Neuronal stem cell (in vitro differentiated cells): ENCODE data around the gene ITGB5.
A peak's percentile ranks its signal among the peaks of the same experiment; 100 is the strongest.
"Not testable (repeated sequence)": the region's sequence is repeated elsewhere in the genome, so short reads cannot be mapped to it uniquely, and the experiment has no call there.

Experiments used
- DNase-seq: peaks from one replicate; pipeline ENCODE4 v3.0.0-alpha.2; 2013; ENCODE audit warnings: low spot score
- H2AFZ ChIP-seq: one replicate; pipeline ENCODE4 v1.6.1; 2013; ENCODE audit warnings: mild to moderate bottlenecking, low read length, inconsistent platforms
- H2AK5ac ChIP-seq: 2 replicates; pipeline ENCODE4 v1.6.1; 2013; ENCODE audit warnings: low read depth, mild to moderate bottlenecking, inconsistent platforms, low read length, moderate library complexity, mixed read lengths
- H2BK120ac ChIP-seq: 2 replicates; pipeline ENCODE4 v1.6.1; 2013; ENCODE audit warnings: low read depth, mild to moderate bottlenecking, inconsistent platforms, low read length, moderate library complexity, mixed read lengths
- H2BK12ac ChIP-seq: one replicate; pipeline ENCODE4 v1.6.1; 2013; ENCODE audit warnings: low read length, inconsistent platforms
- H2BK15ac ChIP-seq: 2 replicates; pipeline ENCODE4 v1.6.1; 2013; ENCODE audit warnings: mild to moderate bottlenecking, low read length, inconsistent platforms, mixed read lengths
- H2BK5ac ChIP-seq: one replicate; pipeline ENCODE4 v1.6.1; 2013; ENCODE audit warnings: inconsistent platforms, mild to moderate bottlenecking, low read length, moderate library complexity
- H3K14ac ChIP-seq: one replicate; pipeline ENCODE4 v1.6.1; 2013; ENCODE audit warnings: low read length, inconsistent platforms
- H3K18ac ChIP-seq: 2 replicates; pipeline ENCODE4 v1.6.1; 2013; ENCODE audit warnings: low read length, inconsistent platforms
- H3K23ac ChIP-seq: 2 replicates; pipeline ENCODE4 v1.6.1; 2013; ENCODE audit warnings: low read depth, mild to moderate bottlenecking, mixed read lengths, low read length, inconsistent platforms; ENCODE audit not compliant: poor library complexity
- H3K27ac ChIP-seq: replicated peaks from 3 replicates; pipeline ENCODE4 v1.5.1; 2013; ENCODE audit warnings: low read length, inconsistent platforms
- H3K27me3 ChIP-seq, 3 experiments: 2 replicates each; pipeline ENCODE4 v1.6.1; 2013; ENCODE audit warnings: low read length in 3 of 3, mild to moderate bottlenecking in 2 of 3, inconsistent platforms in 1 of 3, low read depth in 1 of 3, mixed read lengths in 1 of 3, moderate library complexity in 1 of 3; ENCODE audit not compliant: control insufficient read depth in 3 of 3, insufficient read depth in 3 of 3
- H3K36me3 ChIP-seq, 2 donors: replicated peaks in 1 of 2; 2 replicates each; pipeline ENCODE4 v1.6.1; 2013; ENCODE audit warnings: low read length in 2 of 2; ENCODE audit not compliant: control insufficient read depth in 2 of 2, insufficient read depth in 2 of 2
- H3K4ac ChIP-seq: 2 replicates; pipeline ENCODE4 v1.6.1; 2013; ENCODE audit warnings: inconsistent platforms, mild to moderate bottlenecking, low read length, moderate library complexity
- H3K4me1 ChIP-seq, 2 donors: 1 replicate in 1 of 2; 2 replicates in 1 of 2; pipeline ENCODE4 v1.6.1; 2013; ENCODE audit warnings: low read length in 2 of 2, low read depth in 1 of 2; ENCODE audit not compliant: control insufficient read depth in 2 of 2, insufficient read depth in 1 of 2
- H3K4me2 ChIP-seq: one replicate; pipeline ENCODE4 v1.6.1; 2013; ENCODE audit warnings: mild to moderate bottlenecking, low read length, inconsistent platforms; ENCODE audit not compliant: insufficient read depth, poor library complexity, severe bottlenecking
- H3K4me3 ChIP-seq, 2 donors: 2 replicates each; pipeline ENCODE4 v1.5.1; 2013; ENCODE audit warnings: low read length in 2 of 2, mild to moderate bottlenecking in 2 of 2, inconsistent platforms in 1 of 2, moderate library complexity in 1 of 2
- H3K79me1 ChIP-seq: one replicate; pipeline ENCODE4 v1.6.1; 2013; ENCODE audit warnings: low read depth, mild to moderate bottlenecking, inconsistent platforms, low read length, moderate library complexity
- H3K9ac ChIP-seq: one replicate; pipeline ENCODE4 v1.6.1; 2013; ENCODE audit warnings: mild to moderate bottlenecking, low read depth, low read length, inconsistent platforms; ENCODE audit not compliant: poor library complexity
- H3K9me3 ChIP-seq, 2 donors: replicated peaks in 1 of 2; 2 replicates each; pipeline versions ENCODE3 to v1.6.1; 2013; ENCODE audit warnings: low read length in 2 of 2, mild to moderate bottlenecking in 2 of 2, inconsistent platforms in 1 of 2, low read depth in 1 of 2, mixed read lengths in 1 of 2, moderate library complexity in 1 of 2; ENCODE audit not compliant: control insufficient read depth in 2 of 2, insufficient read depth in 1 of 2
- H4K8ac ChIP-seq: one replicate; pipeline ENCODE4 v1.6.1; 2013; ENCODE audit warnings: low read depth, mild to moderate bottlenecking, inconsistent platforms, low read length, moderate library complexity
- H4K91ac ChIP-seq: one replicate; pipeline ENCODE4 v1.6.1; 2013; ENCODE audit warnings: low read length, low read depth, mild to moderate bottlenecking, inconsistent platforms; ENCODE audit not compliant: poor library complexity
- WGBS, 2 donors: extraction: QIAGEN DNeasy Blood & Tissue Kit; methylation state at CpG; one replicate each; pipeline ENCODE4 v1.1.7; 2013; ENCODE audit warnings: missing lambda C conversion rate in 2 of 2, mixed read lengths in 1 of 2; ENCODE audit not compliant: insufficient read length in 2 of 2, insufficient replicate concordance in 1 of 2; ENCODE audit errors: extremely low coverage in 2 of 2; 5-methylcytosine and 5-hydroxymethylcytosine counted together

Gene ITGB5

DNA sequence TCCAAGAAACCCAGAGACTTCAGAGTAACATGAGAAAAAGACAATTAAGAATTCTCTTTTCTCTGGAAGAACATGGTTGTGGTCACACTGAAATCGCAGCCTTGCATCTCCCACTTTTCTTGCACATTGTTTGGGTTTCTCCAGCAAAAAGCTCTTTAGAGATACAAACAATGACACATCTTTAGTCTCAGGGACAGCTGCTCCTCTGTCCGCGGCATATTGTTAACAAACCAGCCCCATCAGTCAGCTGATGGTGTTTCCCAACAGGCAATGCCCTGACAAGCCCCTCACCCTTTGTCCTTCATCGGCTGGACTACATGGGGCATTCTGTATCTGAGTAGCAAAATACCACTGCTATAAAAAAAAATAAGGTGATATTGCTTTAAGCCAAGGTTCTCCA lies 103.5 kb downstream of the ITGB5 start:
- Histone ChIP-seq H3K4me3 (no peak overlapping the region), H2BK12ac (no peak overlapping the region), H3K4me1 (peaks cover 14 to 16% of the 10 kb centered on the region in 2 donors), H3K23ac (no peak overlapping the region), H3K9me3 (no peaks in the 10 kb centered on the region), H3K36me3 (peaks cover 0 to 8% of the 10 kb centered on the region in 2 donors), H3K27me3 (no peaks in the 10 kb centered on the region), H2BK120ac (no peak overlapping the region), H3K4me2 (no peak overlapping the region), H2BK15ac (no peak overlapping the region), H3K9ac (no peak overlapping the region), H3K79me1 (peaks cover 2% of the 10 kb centered on the region), H3K27ac (no peak overlapping the region), H3K18ac (no peak overlapping the region), H3K4ac (no peak overlapping the region), H4K8ac (no peak overlapping the region), H4K91ac (no peak overlapping the region), H2BK5ac (no peak overlapping the region), H3K14ac (no peak overlapping the region), H2AK5ac (no peak overlapping the region), H2AFZ (peak overlapping the region; percentile 56)
- no peak for DNase-seq
- no CpG with 5 or more reads among the region's 4 CpGs for WGBS, 2 donors

- not testable (repeated sequence) for H3K23ac ChIP-seq, H3K4me2 ChIP-seq, H2AFZ ChIP-seq, H3K36me3 ChIP-seq, H2BK15ac ChIP-seq, DNase-seq, H2AK5ac ChIP-seq, H2BK12ac ChIP-seq, H4K8ac ChIP-seq, H3K27ac ChIP-seq, H3K79me1 ChIP-seq, H2BK120ac ChIP-seq, H3K9ac ChIP-seq, H2BK5ac ChIP-seq, H3K9me3 ChIP-seq, H3K18ac ChIP-seq, H3K14ac ChIP-seq, H3K4ac ChIP-seq, H4K91ac ChIP-seq, H3K4me3 ChIP-seq, H3K27me3 ChIP-seq
- WGBS, 2 donors, result no CpG with 5 or more reads among the region's 6 CpGs
- peaks cover 14 to 16% of the 10 kb centered on the region in 2 donors for H3K4me1 ChIP-seq
These were observed 104.8 kb downstream of the ITGB5 start for GRCh38 chr3:124782377-124782712.

DNA sequence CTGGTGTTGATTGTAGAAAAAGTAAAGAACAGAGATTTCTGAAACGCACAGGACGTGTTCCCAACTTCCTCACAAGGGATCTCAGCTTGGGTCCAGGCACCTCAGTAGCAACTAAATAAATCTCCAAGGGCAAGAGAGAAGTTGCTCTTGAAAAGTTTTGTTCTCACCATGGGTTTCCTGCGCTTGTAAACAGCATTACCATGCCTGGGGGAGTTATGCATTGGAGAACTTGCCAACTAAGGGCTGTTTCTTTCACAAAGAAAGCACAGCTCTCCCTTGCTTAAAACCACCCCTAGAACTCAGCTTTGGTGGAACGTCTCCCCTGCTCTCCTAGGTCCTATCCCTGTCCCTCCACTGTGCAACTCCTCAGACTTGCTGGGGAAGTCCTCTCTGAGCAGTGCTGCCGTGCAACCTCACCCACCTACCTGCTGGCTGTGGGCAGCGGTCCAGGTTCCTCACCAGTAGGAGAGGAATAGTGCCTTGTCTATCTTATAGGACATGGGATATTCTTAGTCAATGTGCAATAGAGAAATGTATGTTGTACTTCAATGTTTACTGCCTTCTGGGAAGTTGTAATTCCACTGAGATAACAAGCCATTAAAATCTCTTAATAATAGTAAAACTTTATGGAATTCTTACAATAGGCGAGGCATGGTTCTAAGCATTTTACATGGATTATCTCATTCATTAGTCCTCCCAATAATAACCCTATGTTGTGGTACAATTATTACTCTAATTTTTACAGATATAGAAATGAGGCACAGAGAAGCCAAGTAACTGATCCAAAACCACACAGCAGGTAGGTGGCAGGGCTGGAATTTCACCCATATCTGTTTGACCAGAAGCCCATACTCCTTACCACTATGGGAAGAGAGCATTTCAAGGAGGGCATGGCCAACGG lies 105.4 kb downstream of the ITGB5 start:
- no CpG with 5 or more reads among the region's 8 CpGs for WGBS, 2 donors
- Histone ChIP-seq H3K4me2 (no peak overlapping the region), H2BK120ac (no peak overlapping the region), H3K27me3 (no peaks in the 10 kb centered on the region), H2BK15ac (no peak overlapping the region), H3K27ac (no peak overlapping the region), H3K4me1 (peaks cover 15 to 16% of the 10 kb centered on the region in 2 donors), H2AK5ac (no peak overlapping the region), H3K9ac (no peak overlapping the region), H2BK5ac (no peak overlapping the region), H3K9me3 (no peaks in the 10 kb centered on the region), H2BK12ac (no peak overlapping the region), H3K79me1 (peaks cover 2% of the 10 kb centered on the region), H3K4me3 (peak overlapping the region in 1 of 2 donors; percentile 33), H4K91ac (no peak overlapping the region), H2AFZ (peak overlapping the region; percentile 78), H3K18ac (no peak overlapping the region), H3K14ac (no peak overlapping the region), H3K23ac (no peak overlapping the region), H4K8ac (no peak overlapping the region), H3K36me3 (peaks cover 0 to 3% of the 10 kb centered on the region in 2 donors), H3K4ac (no peak overlapping the region)
- DNase-seq, result no peak

- Histone ChIP-seq H3K27ac (no peak overlapping the region), H2AFZ (peak overlapping the region; percentile 78), H3K4me3 (no peak overlapping the region), H2BK12ac (no peak overlapping the region), H3K4ac (no peak overlapping the region), H3K36me3 (peaks cover 0 to 3% of the 10 kb centered on the region in 2 donors), H2BK120ac (no peak overlapping the region), H3K18ac (no peak overlapping the region), H3K9me3 (no peaks in the 10 kb centered on the region), H3K79me1 (peaks cover 2% of the 10 kb centered on the region), H3K4me1 (peaks cover 16 to 17% of the 10 kb centered on the region in 2 donors), H2AK5ac (no peak overlapping the region), H4K91ac (no peak overlapping the region), H3K14ac (no peak overlapping the region), H2BK5ac (no peak overlapping the region), H2BK15ac (no peak overlapping the region), H3K4me2 (no peak overlapping the region), H4K8ac (no peak overlapping the region), H3K9ac (no peak overlapping the region), H3K23ac (no peak overlapping the region), H3K27me3 (no peaks in the 10 kb centered on the region)
- no CpG with 5 or more reads among the region's 15 CpGs for WGBS, 2 donors
- no peak for DNase-seq
These were observed 106.2 kb downstream of the ITGB5 start for GRCh38 chr3:124780761-124781475.
